A549 (cell line): Measurements from ENCODE around the gene LAMA1. TPM values are rescaled to one million over a fixed set of nuclear protein-coding genes. Genes with fewer than 3 reads are reported as not detected.

Experiments
- ATAC-seq, 2 experiments: fragments of 200-7000 bp in 1 of 2; fragments of >200 bp in 1 of 2; cut with Nextera tagmentation in 1 of 2; cut with Tn5 transposase in 1 of 2; 3 replicates each; pipeline versions ENCODE4 v1.8.0 to v1.9.1; 2018 to 2020; ENCODE audit warnings: mild to moderate bottlenecking in 1 of 2, moderate library complexity in 1 of 2
- CTCF ChIA-PET: fragments of 300-600 bp; sonication (Branson Sonifier 250); formaldehyde crosslinking; extraction: SDS; loops from one replicate; lab custom pipeline; 2021; ENCODE audit warnings: antibody characterized with exemption, inconsistent platforms; lab: Yijun Ruan, JAX
- POLR2A ChIA-PET: fragments of 350-600 bp; formaldehyde crosslinking; extraction: SDS; loops from one replicate; lab custom pipeline; 2021; ENCODE audit warnings: antibody characterized with exemption, inconsistent platforms; lab: Yijun Ruan, JAX
- DNase-seq, 2 experiments: peaks; one replicate each; pipeline versions ENCODE4 v3.0.0 to v3.0.0-alpha.2; 2011 to 2016; ENCODE audit warnings: low read depth in 1 of 2, low spot score in 1 of 2
- FAIRE-seq: peaks from 2 replicates; lab custom pipeline; 2011; peaks lifted over from hg19 to GRCh38; lab: Jason Lieb, UNC
- H3K27ac ChIP-seq, 2 experiments: fragments of >200 bp; sonication (Bioruptor Twin); formaldehyde crosslinking; 3 replicates each; pipeline ENCODE4 v1.5.1; 2016 to 2017
- H3K4me1 ChIP-seq: fragments of >200 bp; sonication (Bioruptor Twin); formaldehyde crosslinking; 3 replicates; pipeline ENCODE4 v1.6.1; 2016
- H3K4me2 ChIP-seq: fragments of >200 bp; sonication (Bioruptor Twin); formaldehyde crosslinking; 3 replicates; pipeline ENCODE4 v1.6.1; 2016
- H3K4me3 ChIP-seq: fragments of >200 bp; sonication (Bioruptor Twin); formaldehyde crosslinking; 3 replicates; pipeline ENCODE4 v1.5.1; 2016
- H3K9me3 ChIP-seq: fragments of >200 bp; sonication (Bioruptor Twin); formaldehyde crosslinking; 3 replicates; pipeline ENCODE4 v1.6.1; 2016
- BCL3 ChIP-seq: fragments of >200 bp; sonication (Bioruptor Twin); formaldehyde crosslinking; IDR thresholded peaks from 3 replicates; pipeline ENCODE4 v1.6.1; 2016
- CBX2 ChIP-seq: fragments of 200-600 bp; sonication (generic); IDR thresholded peaks from 2 replicates; pipeline ENCODE4 v1.6.1; 2016; ENCODE audit warnings: low read depth, mild to moderate bottlenecking, borderline replicate concordance
- CEBPB ChIP-seq, 2 experiments: fragments of >200 bp in 1 of 2; sonication (Bioruptor Twin) in 1 of 2; formaldehyde crosslinking in 1 of 2; IDR thresholded peaks; 2 replicates each; pipeline ENCODE4 v1.6.1; 2012 to 2016
- CHD2 ChIP-seq: fragments of 150-350 bp; IDR thresholded peaks from 2 replicates; pipeline ENCODE4 v1.6.1; 2014; ENCODE audit warnings: low read length; ENCODE audit not compliant: partially characterized antibody
- ESRRA ChIP-seq: fragments of 150-350 bp; IDR thresholded peaks from 2 replicates; pipeline ENCODE4 v1.6.1; 2014; ENCODE audit warnings: mild to moderate bottlenecking, low read length, borderline replicate concordance
- FOXS1 ChIP-seq: fragments of 250-450 bp; sonication (Bioruptor Pico); IDR thresholded peaks from 2 replicates; pipeline ENCODE4 v1.5.0; 2020; ENCODE audit warnings: mild to moderate bottlenecking, moderate library complexity
- HES2 ChIP-seq: fragments of >200 bp; sonication (Bioruptor Twin); formaldehyde crosslinking; IDR thresholded peaks from 2 replicates; pipeline ENCODE4 v1.6.1; 2016
- JUNB ChIP-seq: fragments of >200 bp; sonication (Bioruptor Twin); formaldehyde crosslinking; IDR thresholded peaks from 2 replicates; pipeline ENCODE4 v1.6.1; 2016
- KDM5A ChIP-seq: fragments of 200-600 bp; sonication (generic); IDR thresholded peaks from 2 replicates; pipeline ENCODE4 v1.6.1; 2016; ENCODE audit warnings: antibody characterized with exemption, mild to moderate bottlenecking
- MAFK ChIP-seq: fragments of 450-650 bp; IDR thresholded peaks from 2 replicates; pipeline ENCODE4 v1.6.1; 2014; ENCODE audit not compliant: partially characterized antibody
- MAZ ChIP-seq: fragments of 150-350 bp; IDR thresholded peaks from 2 replicates; pipeline ENCODE4 v1.6.1; 2014; ENCODE audit warnings: antibody characterized with exemption, low read depth, low read length, borderline replicate concordance
- POLR2AphosphoS2 ChIP-seq: conservative IDR thresholded peaks from 2 replicates; pipeline ENCODE4 v1.6.1; 2012; ENCODE audit warnings: low read length, improper control_type of control experiment, inconsistent platforms
- RAD21 ChIP-seq, 2 experiments: fragments of >200 bp in 1 of 2; sonication (Bioruptor Twin) in 1 of 2; formaldehyde crosslinking in 1 of 2; IDR thresholded peaks in 1 of 2; conservative IDR thresholded peaks in 1 of 2; 2 replicates in 1 of 2; 3 replicates in 1 of 2; pipeline ENCODE4 v1.6.1; 2012 to 2018; ENCODE audit warnings: inconsistent platforms in 1 of 2
- SMC3 ChIP-seq: fragments of >200 bp; sonication (Bioruptor Twin); formaldehyde crosslinking; IDR thresholded peaks from 3 replicates; pipeline ENCODE4 v1.6.1; 2018; ENCODE audit warnings: inconsistent platforms
- TFCP2L1 ChIP-seq: fragments of 250-450 bp; sonication (Bioruptor Pico); IDR thresholded peaks from 2 replicates; pipeline ENCODE4 v1.5.0; 2021; ENCODE audit warnings: mild to moderate bottlenecking
- USF2 ChIP-seq: fragments of 450-650 bp; IDR thresholded peaks from 2 replicates; pipeline ENCODE4 v1.6.1; 2014; ENCODE audit warnings: antibody characterized with exemption
- ZNF302 ChIP-seq: fragments of 250-450 bp; sonication (Bioruptor Pico); IDR thresholded peaks from 2 replicates; pipeline ENCODE4 v1.9.0; 2021; ENCODE audit warnings: inconsistent platforms, mild to moderate bottlenecking, moderate library complexity
- WGBS: methylation state at CpG from one replicate; pipeline ENCODE4 v1.1.6; 2017; ENCODE audit errors: missing lambda C conversion rate; 5-methylcytosine and 5-hydroxymethylcytosine counted together
- polyA plus RNA-seq, 4 experiments: library from polyadenylated mRNA; depleted of rRNA in 3 of 4; stranded (reverse); fragments of >200 nt; fragmentation: RNase III in 1 of 4; extraction: RNeasy Plus Mini Kit Qiagen cat#74134 plus additional on column Dnase treatment in 1 of 4; gene quantifications; 2 replicates in 3 of 4; 3 replicates in 1 of 4; pipeline ENCODE4 v1.2.3, GENCODE V29; 2011 to 2017
- TF ChIP-seq, protein P1 (sequence below): fragments of 200-600 bp; sonication (generic); IDR thresholded peaks from 2 replicates; pipeline ENCODE4 v1.6.1; 2016; ENCODE audit warnings: antibody characterized with exemption, mild to moderate bottlenecking, moderate library complexity
- TF ChIP-seq, protein P2 (sequence below): IDR thresholded peaks from 2 replicates; pipeline ENCODE4 v1.6.1; 2012
- TF ChIP-seq, protein P3 (sequence below): IDR thresholded peaks from 2 replicates; pipeline ENCODE4 v1.6.1; 2012; ENCODE audit warnings: low read depth, borderline replicate concordance
- TF ChIP-seq, protein P4 (sequence below): fragments of 250-450 bp; sonication (Bioruptor Pico); IDR thresholded peaks from 2 replicates; pipeline ENCODE4 v1.5.0; 2020; ENCODE audit warnings: low read depth, mild to moderate bottlenecking, moderate library complexity

The LAMA1 gene
- polyA plus RNA-seq, 2 of the 4 experiments (the other 2 are of a cell fraction), result 0.05 to 0.06 TPM

DNA sequence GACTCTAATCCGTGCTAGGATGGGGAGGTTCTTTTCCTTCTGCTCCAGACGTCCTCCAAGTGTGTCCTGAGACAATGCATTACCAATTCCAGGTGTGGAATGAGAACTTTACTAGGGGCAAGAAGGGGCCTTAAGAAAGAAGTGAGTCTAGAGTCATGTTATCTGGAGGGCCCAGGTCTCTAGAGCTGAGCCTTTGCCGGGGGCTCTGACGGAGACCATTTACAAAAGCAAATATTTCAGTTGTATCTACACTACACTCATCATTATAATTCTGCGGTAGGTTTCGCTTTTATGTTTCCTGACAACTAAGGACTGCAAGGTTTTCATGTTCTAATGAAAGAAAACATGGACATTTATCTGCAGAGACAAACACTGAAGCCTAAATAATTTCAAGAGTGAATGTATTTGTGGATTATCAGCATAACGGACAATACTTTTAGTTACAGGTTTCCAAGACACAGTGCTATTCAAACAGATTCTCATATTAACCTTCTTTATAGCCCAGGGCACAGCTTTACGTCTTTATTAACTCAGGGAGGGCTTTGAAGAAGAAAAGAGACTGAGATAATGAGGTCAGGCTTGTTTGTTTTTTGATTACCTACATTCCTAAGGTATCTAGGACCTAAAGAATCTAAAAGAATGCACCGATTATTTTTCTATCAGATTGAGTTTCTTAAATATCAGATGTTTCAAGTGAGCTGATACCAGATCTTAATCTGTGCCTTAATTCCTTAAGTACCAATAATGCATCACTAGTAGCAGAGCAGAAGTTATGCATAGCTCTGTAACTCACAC is 15.0 kb upstream of the LAMA1 start:
- TF ChIP-seq, protein P1, sequence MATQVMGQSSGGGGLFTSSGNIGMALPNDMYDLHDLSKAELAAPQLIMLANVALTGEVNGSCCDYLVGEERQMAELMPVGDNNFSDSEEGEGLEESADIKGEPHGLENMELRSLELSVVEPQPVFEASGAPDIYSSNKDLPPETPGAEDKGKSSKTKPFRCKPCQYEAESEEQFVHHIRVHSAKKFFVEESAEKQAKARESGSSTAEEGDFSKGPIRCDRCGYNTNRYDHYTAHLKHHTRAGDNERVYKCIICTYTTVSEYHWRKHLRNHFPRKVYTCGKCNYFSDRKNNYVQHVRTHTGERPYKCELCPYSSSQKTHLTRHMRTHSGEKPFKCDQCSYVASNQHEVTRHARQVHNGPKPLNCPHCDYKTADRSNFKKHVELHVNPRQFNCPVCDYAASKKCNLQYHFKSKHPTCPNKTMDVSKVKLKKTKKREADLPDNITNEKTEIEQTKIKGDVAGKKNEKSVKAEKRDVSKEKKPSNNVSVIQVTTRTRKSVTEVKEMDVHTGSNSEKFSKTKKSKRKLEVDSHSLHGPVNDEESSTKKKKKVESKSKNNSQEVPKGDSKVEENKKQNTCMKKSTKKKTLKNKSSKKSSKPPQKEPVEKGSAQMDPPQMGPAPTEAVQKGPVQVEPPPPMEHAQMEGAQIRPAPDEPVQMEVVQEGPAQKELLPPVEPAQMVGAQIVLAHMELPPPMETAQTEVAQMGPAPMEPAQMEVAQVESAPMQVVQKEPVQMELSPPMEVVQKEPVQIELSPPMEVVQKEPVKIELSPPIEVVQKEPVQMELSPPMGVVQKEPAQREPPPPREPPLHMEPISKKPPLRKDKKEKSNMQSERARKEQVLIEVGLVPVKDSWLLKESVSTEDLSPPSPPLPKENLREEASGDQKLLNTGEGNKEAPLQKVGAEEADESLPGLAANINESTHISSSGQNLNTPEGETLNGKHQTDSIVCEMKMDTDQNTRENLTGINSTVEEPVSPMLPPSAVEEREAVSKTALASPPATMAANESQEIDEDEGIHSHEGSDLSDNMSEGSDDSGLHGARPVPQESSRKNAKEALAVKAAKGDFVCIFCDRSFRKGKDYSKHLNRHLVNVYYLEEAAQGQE, result no peak
- TF ChIP-seq POLR2AphosphoS2, result no peak
- TF ChIP-seq, protein P2, sequence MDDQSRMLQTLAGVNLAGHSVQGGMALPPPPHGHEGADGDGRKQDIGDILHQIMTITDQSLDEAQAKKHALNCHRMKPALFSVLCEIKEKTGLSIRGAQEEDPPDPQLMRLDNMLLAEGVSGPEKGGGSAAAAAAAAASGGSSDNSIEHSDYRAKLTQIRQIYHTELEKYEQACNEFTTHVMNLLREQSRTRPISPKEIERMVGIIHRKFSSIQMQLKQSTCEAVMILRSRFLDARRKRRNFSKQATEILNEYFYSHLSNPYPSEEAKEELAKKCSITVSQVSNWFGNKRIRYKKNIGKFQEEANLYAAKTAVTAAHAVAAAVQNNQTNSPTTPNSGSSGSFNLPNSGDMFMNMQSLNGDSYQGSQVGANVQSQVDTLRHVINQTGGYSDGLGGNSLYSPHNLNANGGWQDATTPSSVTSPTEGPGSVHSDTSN, result no peak
- TF ChIP-seq BCL3, result no peak
- no peak for TF ChIP-seq CEBPB (IDR thresholded peaks at IDR 0.05)
- no peak for TF ChIP-seq CBX2
- no peak for TF ChIP-seq SMC3
- TF ChIP-seq TFCP2L1 (CRISPR knock-in tag), result no peak
- no peak for TF ChIP-seq MAFK
- no peak for TF ChIP-seq CHD2
- TF ChIP-seq, protein P3, sequence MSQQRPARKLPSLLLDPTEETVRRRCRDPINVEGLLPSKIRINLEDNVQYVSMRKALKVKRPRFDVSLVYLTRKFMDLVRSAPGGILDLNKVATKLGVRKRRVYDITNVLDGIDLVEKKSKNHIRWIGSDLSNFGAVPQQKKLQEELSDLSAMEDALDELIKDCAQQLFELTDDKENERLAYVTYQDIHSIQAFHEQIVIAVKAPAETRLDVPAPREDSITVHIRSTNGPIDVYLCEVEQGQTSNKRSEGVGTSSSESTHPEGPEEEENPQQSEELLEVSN, result no peak
- no peak for TF ChIP-seq RAD21 (conservative IDR thresholded peaks at IDR 0.05 in 1 of 2, IDR thresholded peaks at IDR 0.05 in 1 of 2)
- no peak for TF ChIP-seq ZNF302 (CRISPR knock-in tag)
- no peak for TF ChIP-seq FOXS1
- no peak for TF ChIP-seq JUNB
- TF ChIP-seq MAZ, result no peak
- ATAC-seq, result no peak
- WGBS, result 38% methylated on average over 9 of the region's 9 CpGs
- ChIA-PET CTCF (interaction anchor here (0.5 to 1.6 kb wide), 2 partner anchors 17 to 45 kb away, joined by 3 to 4 read pairs; no protein-coding TSS in a partner anchor), POLR2A (no interaction called here)
- H3K9me3 ChIP-seq, result no peaks in the 10 kb centered on the region
- H3K27ac ChIP-seq, result no peak overlapping the region
- no peak for FAIRE-seq
- no peak for DNase-seq
- no peaks in the 10 kb centered on the region for H3K4me1 ChIP-seq
- H3K4me3 ChIP-seq, result no peak overlapping the region
- no peak overlapping the region for H3K4me2 ChIP-seq

DNA sequence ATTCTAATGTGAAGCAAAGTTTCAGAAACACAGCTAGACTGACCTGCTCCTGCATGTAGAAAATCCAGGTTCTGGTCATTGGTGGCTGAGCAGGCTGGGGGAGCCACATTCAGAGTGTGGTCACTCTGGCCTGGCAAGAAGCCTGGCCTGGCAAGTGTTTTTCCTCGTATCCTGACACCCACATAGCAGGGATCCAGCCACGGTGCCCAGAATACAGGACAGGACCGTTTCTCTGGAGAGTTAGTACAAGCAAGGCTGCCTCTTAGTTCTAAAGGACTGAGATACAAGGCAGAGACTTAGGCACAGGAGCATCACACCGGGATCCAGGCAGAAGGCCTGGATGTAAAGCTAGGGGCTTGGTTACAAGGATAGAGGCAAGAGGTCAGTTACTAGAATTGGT is 4.8 kb upstream of the LAMA1 start:
- H3K4me1 ChIP-seq, result no peaks in the 10 kb centered on the region
- CTCF ChIA-PET, result no interaction called here
- no peak for FAIRE-seq
- POLR2A ChIA-PET, result no interaction called here
- no peak for DNase-seq
- no peak for ATAC-seq
- H3K9me3 ChIP-seq, result no peaks in the 10 kb centered on the region
- H3K4me3 ChIP-seq, result no peak overlapping the region
- H3K4me2 ChIP-seq, result no peak overlapping the region
- H3K27ac ChIP-seq, result no peak overlapping the region
- TF ChIP-seq KDM5A (no peak), CBX2 (no peak), HES2 (no peak), USF2 (no peak), ESRRA (no peak)
- TF ChIP-seq, protein P4, sequence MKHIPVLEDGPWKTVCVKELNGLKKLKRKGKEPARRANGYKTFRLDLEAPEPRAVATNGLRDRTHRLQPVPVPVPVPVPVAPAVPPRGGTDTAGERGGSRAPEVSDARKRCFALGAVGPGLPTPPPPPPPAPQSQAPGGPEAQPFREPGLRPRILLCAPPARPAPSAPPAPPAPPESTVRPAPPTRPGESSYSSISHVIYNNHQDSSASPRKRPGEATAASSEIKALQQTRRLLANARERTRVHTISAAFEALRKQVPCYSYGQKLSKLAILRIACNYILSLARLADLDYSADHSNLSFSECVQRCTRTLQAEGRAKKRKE (CRISPR knock-in tag), result no peak
- WGBS, result 6% methylated on average over 4 of the region's 4 CpGs
